ENCODE results near the gene MC4R.

MC4R gene

GRCh38 chr18:60322591-60322990 lies 50.0 kb downstream of the MC4R start:
- DNase-seq, result no peak

Data from CD4-positive, alpha-beta T cell treated with Interferon gamma for 1 hour (primary cell).